Uterus (tissue), 2 donors: ENCODE data around the gene DNMT3A.

Experiments
- POLR2A ChIP-seq, 2 donors: fragments of 450-650 bp; IDR thresholded peaks; one replicate each; pipeline ENCODE4 v1.6.1; 2016; ENCODE audit warnings: antibody characterized with exemption in 2 of 2, mild to moderate bottlenecking in 1 of 2, moderate library complexity in 1 of 2
- TF ChIP-seq, protein P1 (sequence below), 4 experiments: fragments of 200-600 bp in 2 of 4; fragments of 450-650 bp in 2 of 4; sonication (generic) in 2 of 4; IDR thresholded peaks; one replicate each; pipeline ENCODE4 v1.5.1; 2016 to 2019; ENCODE audit warnings: antibody characterized with exemption in 4 of 4, mild to moderate bottlenecking in 2 of 4, moderate library complexity in 1 of 4

DNA sequence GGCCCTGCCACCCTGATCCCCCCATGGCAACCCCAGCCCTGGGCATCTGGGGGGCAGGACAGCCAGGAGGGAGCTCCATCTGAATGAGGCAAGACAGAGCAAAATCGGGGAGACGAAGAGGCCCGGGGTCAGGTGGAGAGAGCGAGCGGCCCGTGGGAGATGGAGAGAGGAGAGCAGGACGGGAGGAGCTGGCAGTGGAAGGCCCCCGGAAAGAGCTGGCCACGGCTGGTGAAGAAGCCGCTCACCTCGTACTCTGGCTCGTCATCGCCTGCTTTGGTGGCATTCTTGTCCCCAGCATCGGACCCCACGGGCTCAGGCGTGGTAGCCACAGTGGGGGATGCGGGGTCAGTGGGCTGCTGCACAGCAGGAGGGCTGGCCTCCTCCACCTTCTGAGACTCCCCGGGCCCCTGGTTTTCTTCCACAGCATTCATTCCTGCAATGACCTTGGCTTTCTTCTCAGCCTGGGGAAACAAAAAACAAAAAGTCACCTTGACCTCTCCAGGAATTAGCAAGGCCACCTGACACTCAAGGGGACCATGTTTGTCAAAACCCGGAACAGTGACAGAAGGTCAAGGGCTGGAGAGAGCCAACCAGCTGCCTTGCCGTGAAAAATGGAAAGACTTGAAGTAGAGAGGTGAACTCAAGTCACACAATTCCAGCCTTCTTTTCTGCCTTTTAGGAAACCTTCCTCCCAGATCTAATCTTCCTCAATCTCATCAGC lies 93.8 kb downstream of the DNMT3A start:
- TF ChIP-seq, protein P1, sequence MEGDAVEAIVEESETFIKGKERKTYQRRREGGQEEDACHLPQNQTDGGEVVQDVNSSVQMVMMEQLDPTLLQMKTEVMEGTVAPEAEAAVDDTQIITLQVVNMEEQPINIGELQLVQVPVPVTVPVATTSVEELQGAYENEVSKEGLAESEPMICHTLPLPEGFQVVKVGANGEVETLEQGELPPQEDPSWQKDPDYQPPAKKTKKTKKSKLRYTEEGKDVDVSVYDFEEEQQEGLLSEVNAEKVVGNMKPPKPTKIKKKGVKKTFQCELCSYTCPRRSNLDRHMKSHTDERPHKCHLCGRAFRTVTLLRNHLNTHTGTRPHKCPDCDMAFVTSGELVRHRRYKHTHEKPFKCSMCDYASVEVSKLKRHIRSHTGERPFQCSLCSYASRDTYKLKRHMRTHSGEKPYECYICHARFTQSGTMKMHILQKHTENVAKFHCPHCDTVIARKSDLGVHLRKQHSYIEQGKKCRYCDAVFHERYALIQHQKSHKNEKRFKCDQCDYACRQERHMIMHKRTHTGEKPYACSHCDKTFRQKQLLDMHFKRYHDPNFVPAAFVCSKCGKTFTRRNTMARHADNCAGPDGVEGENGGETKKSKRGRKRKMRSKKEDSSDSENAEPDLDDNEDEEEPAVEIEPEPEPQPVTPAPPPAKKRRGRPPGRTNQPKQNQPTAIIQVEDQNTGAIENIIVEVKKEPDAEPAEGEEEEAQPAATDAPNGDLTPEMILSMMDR (IDR thresholded peaks at IDR 0.05): no peak
- no peak for TF ChIP-seq POLR2A (IDR thresholded peaks at IDR 0.05)
